Activated naive CD4-positive, alpha-beta T cell treated with anti-CD3 and anti-CD28 coated beads, Interleukin-2, amount 50 U/mL, for 72 hours (primary cell): ENCODE measurements around the gene PEF1. TPM values are rescaled to one million over a fixed set of nuclear protein-coding genes. Genes with fewer than 3 reads are reported as not detected.

Experiments
- ATAC-seq, 2 donors: fragments of 150-1000 bp; cut with Tn5 transposase; 2 replicates each; pipeline ENCODE4 v1.10.0; 2021; ENCODE audit warnings: mild to moderate bottlenecking in 2 of 2, moderate library complexity in 2 of 2
- DNase-seq, 2 donors: peaks; one replicate each; pipeline ENCODE4 v3.0.0; 2021 to 2022; ENCODE audit warnings: low spot score in 2 of 2
- H3K27ac Mint-ChIP-seq, 2 donors: one replicate each; pipeline ENCODE4 v1.8.0; 2022; ENCODE audit warnings: mild to moderate bottlenecking in 2 of 2, mixed read lengths in 2 of 2
- H3K36me3 Mint-ChIP-seq, 2 donors: one replicate each; pipeline ENCODE4 v1.8.0; 2022; ENCODE audit warnings: mixed read lengths in 2 of 2
- H3K9me3 Mint-ChIP-seq, 2 donors: one replicate each; pipeline ENCODE4 v1.8.0; 2022; ENCODE audit warnings: mixed read lengths in 2 of 2
- total RNA-seq, 2 donors: library from RNA; stranded (reverse); gene quantifications; one replicate each; pipeline ENCODE4 v1.2.3, GENCODE V29; 2022

Gene PEF1
- total RNA-seq, 2 donors from 2014 or later, result 55.4 to 55.8 TPM

DNA sequence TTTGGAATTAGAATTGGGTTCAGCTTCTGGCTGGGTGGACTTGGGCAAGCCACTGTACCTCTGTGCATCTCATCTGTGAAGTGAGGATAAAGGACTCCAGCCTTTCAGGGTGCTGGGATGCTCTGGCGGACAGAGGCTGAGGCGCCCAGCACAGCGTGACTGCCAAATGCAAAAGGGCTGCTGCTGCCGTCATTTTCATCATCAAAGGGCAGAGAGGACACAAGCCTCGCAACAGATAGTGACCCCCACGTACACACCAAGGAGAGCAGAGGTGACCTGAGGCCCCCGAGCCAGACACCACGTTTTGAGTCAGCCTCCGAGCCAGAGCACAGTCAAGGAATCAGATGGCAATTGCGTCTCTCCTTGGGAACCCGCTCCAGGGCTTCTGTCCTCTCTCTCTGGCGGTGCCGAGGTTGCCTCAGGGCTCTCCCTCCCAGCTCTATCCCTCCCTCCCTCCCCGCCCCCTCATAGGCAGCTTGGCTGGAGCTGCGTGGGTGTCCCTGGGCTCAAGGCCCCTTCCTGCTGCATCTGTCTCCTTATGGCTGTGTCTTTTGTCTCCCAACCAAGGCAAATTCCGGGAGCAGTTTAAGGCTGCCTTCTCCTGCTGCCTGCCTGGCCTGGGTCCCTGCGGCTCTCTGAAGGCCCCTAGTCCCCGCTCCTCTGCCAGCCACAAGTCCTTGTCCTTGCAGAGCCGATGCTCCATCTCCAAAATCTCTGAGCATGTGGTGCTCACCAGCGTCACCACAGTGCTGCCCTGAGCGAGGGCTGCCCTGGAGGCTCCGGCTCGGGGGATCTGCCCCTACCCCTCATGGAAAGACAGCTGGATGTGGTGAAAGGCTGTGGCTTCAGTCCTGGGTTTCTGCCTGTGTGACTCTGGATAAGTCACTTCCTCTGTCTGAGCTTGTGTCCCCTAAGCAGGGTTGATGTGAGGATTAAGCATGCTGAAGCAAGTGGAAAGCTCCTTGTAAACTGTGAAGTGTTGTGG is 18.2 kb downstream of the PEF1 start:
- ATAC-seq (no peak), DNase-seq (no peak)
- peak overlapping the region; percentile 52 to 72 for H3K27ac Mint-ChIP-seq
- no peaks in the 10 kb centered on the region for H3K9me3 Mint-ChIP-seq
- no peaks in the 10 kb centered on the region for H3K36me3 Mint-ChIP-seq

DNA sequence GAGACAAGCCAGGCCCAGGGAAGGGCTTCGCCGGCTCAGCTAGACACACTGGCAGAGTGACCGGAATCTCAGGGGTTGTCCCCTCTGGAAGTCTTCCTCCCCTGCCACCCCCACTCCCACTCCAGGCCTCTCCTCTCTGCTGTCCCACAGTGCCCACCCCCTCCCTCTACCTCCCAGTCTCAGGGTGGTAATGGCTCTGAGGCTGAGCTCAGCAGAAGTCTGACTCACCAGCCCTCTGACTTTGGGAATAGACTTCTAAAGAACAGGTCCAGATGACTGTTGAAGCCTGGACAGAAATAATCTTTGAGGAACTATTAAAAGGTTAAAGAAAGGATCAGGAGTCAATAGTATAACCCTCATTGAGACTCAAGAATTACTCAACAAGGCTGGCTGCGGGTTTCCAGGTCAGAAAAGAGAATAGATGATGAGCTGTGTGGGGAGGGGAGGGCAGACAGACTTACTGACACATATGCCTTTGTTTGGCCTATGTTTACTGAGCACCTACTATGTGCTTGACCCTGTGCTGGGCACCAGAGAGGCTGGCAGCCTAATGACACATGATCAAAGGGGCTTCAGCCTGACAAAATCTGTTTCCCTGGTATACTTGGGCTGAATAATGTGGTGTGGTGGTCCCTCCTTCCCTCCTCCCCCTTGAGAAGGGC is 19.0 kb downstream of the PEF1 start:
- H3K36me3 Mint-ChIP-seq, result no peaks in the 10 kb centered on the region
- ATAC-seq (peak in 1 of 2 donors; percentile 30), DNase-seq (no peak)
- no peaks in the 10 kb centered on the region for H3K9me3 Mint-ChIP-seq
- peak overlapping the region; percentile 29 to 60 for H3K27ac Mint-ChIP-seq

- Mint-ChIP-seq H3K9me3 (no peaks in the 10 kb centered on the region), H3K27ac (peak overlapping the region in 1 of 2 donors; percentile 29), H3K36me3 (no peaks in the 10 kb centered on the region)
- DNase-seq (no peak), ATAC-seq (peak; percentile 7 to 8)
Measured at GRCh38 chr1:31624731-31625514, 19.8 kb downstream of the PEF1 start.

DNA sequence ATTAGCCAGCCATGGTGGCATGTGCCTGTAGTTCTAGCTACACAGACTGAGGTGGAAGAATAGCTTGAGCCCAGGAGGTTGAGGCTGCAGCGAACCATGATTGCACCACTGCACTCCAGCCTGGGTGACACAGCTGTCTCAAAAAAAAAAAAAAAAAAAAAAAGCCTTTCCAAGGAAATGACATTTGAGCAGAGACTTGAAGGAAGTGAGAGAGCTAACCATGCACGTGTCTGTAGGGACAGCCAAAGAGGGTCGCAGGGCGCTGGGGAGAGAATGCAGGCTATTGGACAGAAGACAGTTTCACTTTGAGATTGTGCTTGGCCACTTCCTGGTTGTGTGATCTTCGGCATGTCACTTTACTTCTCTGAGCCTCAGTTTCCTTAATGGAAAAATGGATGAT is 20.4 kb downstream of the PEF1 start:
- no peak for DNase-seq
- ATAC-seq, result peak in 1 of 2 donors; percentile 54
- Mint-ChIP-seq H3K27ac (peak overlapping the region; percentile 29 to 88), H3K9me3 (no peaks in the 10 kb centered on the region), H3K36me3 (no peaks in the 10 kb centered on the region)

DNA sequence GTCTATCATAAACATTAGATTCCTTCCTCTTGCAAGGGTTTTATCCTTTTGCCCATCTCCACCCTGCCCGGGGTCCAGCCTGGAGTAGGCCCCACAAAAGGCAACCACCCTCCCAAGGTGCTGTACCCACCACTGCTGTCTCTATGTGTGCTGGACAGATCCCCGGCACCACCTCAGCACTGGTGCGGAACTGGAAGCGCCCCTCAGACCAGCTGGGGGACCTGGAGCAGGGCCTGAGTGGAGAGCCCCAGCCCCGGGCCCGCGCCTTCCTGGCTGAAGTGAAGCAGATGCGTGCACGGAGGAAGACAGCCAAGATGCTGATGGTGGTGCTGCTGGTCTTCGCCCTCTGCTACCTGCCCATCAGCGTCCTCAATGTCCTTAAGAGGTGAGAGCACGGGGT is 21.3 kb downstream of the PEF1 start:
- Mint-ChIP-seq H3K9me3 (no peaks in the 10 kb centered on the region), H3K36me3 (no peaks in the 10 kb centered on the region), H3K27ac (peak overlapping the region in 1 of 2 donors; percentile 1)
- DNase-seq (no peak), ATAC-seq (no peak)

DNA sequence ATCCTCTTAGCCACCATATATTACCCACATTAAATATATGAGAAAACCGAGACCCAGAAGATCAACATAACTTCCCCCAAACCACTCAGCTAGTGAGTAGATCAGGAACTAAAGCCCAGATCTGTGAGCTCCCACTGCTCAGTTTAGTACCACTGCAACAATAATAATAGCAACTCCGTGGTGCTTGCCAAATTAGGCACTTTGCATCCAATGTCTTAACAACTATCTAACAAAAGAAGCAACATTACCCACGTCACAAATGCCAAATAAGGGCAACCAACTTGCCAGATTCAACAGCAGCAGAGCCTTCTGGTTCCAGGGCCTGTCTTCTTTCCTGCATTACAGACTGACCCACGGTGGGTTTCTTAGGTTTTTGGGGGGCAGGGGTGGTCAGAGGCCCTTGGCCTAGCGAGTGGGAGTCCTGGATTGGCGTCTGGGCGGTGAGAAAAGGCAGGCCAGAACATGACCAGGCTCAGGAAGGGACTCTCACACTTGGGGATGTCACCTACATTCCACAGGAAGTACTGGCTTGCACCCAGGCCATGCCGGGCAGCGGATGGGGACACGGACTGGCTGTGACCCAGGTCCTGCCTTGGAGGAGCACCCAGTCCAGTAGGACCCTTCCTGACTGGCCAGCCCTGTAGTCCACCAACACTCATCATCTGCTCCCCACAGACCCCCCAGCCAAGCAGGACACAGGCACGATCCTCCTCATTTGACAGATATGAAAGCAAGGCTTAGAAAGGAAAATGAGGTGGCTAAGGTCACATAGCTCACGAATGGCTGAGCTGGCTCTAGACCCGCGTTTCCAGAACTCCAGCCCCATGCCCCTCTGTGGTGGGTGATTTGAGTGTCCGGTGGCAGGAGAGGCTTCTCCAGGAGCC is 22.6 kb downstream of the PEF1 start:
- Mint-ChIP-seq H3K9me3 (no peaks in the 10 kb centered on the region), H3K27ac (peak overlapping the region in 1 of 2 donors; percentile 50), H3K36me3 (no peaks in the 10 kb centered on the region)
- peak in 1 of 2 donors; percentile 50 for DNase-seq
- ATAC-seq, result no peak

DNA sequence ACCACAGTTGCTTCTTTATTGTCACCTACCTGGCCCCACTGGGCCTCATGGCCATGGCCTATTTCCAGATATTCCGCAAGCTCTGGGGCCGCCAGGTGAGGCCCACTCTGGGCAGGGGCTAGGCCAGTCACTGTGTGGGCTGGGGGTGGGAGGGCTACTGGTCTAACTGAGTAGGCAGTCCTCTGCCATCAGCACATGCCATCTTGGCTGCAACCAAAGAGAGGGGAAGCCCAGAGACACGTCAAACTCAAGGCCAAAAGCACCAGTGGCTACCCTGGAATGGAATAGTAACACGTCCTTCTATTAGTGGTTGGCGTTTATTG is 23.2 kb downstream of the PEF1 start:
- DNase-seq, result no peak
- Mint-ChIP-seq H3K36me3 (no peaks in the 10 kb centered on the region), H3K27ac (peak overlapping the region in 1 of 2 donors; percentile 50), H3K9me3 (no peaks in the 10 kb centered on the region)
- no peak for ATAC-seq

- Mint-ChIP-seq H3K36me3 (no peaks in the 10 kb centered on the region), H3K27ac (no peak overlapping the region), H3K9me3 (no peaks in the 10 kb centered on the region)
- ATAC-seq (no peak), DNase-seq (peak in 1 of 2 donors; percentile 42)
Measured at GRCh38 chr1:31620631-31621497, 23.8 kb downstream of the PEF1 start.

DNA sequence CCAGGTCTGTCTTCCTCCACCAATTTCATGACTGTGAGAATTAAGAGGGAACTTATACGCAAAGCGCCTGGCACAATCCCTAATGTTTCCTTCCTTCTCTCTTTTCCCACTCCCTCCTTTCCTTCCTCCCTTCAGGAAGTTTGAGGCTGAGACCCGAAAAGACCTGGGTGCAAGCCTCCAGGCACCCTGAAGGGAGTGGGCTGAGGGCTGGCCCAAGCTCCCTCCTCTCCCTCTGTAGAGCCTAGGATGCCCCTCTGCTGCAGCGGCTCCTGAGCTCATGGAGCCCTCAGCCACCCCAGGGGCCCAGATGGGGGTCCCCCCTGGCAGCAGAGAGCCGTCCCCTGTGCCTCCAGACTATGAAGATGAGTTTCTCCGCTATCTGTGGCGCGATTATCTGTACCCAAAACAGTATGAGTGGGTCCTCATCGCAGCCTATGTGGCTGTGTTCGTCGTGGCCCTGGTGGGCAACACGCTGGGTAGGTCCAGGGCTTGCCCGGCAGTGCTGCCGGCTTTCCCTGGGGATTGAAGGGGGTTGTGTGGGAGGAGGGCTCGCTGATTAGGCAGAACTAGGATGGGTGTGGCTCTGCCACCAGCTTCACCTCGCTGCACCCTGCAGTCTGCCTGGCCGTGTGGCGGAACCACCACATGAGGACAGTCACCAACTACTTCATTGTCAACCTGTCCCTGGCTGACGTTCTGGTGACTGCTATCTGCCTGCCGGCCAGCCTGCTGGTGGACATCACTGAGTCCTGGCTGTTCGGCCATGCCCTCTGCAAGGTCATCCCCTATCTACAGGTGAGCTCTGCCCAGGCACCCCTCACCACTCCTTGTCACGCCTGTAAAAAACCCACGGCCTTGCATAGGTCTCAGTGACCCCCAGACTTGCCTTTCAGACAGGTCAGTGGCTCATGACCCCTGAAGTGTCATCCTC is 25.5 kb downstream of the PEF1 start:
- DNase-seq, result no peak
- no peaks in the 10 kb centered on the region for H3K36me3 Mint-ChIP-seq
- H3K9me3 Mint-ChIP-seq, result no peaks in the 10 kb centered on the region
- H3K27ac Mint-ChIP-seq, result peak overlapping the region in 1 of 2 donors; percentile 21
- ATAC-seq, result no peak

DNA sequence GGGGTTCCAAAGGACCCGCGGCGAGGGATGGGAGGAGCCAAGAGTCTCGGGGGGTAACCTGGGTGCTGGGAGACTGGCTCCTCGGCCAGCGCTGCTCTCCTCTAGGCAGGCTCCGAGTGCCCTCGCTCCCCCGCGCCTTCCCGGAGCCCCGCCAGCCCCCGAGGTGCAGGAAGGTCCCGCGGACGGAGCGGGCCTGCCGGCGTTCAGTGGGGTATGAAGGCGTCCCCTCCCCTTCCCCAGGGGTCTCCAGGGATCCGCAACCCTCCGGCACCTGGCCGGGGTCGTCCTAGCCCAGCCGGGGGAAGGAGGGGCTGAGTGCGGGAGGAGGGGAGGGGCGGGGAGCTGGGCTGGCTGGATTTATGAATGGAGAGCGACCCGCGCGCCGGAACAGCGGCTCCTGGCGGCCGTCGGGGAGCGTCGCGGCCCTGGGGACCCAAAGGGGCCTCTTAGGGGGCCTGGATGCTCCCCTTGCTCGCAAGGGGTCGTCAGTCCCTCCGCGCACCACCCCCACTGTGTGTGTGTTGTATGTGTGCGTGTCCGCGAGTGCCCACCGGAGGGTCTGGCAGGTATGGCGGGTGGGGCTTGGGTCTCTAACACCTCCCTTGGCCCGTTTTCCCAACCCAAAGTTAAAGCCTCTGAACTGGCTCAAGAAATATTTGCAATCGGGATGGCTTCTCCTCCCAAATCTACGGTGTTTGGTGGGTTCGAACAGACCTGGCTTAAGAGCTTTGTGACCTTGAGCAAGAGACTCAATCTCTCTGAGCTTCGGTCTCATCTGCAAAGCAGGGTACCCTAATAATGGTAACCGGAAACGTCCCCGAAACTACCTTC is 26.5 kb downstream of the PEF1 start:
- Mint-ChIP-seq H3K27ac (no peak overlapping the region), H3K9me3 (no peaks in the 10 kb centered on the region), H3K36me3 (no peaks in the 10 kb centered on the region)
- DNase-seq (peak in 1 of 2 donors; percentile 60), ATAC-seq (peak; percentile 63 to 76)

- no peaks in the 10 kb centered on the region for H3K36me3 Mint-ChIP-seq
- DNase-seq (no peak), ATAC-seq (peak in 1 of 2 donors; percentile 3)
- H3K9me3 Mint-ChIP-seq, result no peaks in the 10 kb centered on the region
- no peak within 1 kb of the TSS for H3K27ac Mint-ChIP-seq
Measured at GRCh38 chr1:31617218-31617915, 27.3 kb downstream of the PEF1 start, which contains the start of gene HCRTR1. TSS of gene HCRTR1 (plus strand) at chr1:31617689. CDS start at chr1:31619193, 1,504 bp downstream.

GRCh38 chr1:31615939-31616338 is 28.7 kb downstream of the PEF1 start:
- ATAC-seq, result peak in 1 of 2 donors; percentile 4

DNA sequence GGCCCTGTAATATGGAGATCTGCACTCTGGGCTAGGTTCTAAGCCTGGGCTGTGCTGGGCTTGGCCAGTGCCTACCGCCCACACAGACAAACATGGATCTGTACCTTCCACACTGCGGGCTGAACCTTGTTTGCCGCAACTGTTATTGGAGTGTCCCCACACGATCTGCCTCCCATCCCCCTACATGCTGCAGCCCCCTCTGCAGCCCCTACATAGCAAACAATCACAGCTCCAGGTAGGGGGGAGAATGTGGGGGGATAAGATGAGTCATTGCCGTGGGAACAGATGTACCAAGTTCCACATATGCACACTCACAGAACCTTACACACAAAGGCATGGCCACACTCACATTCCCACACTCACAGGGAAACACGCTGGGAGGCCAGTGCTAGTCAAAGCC is 29.3 kb downstream of the PEF1 start:
- no peak for DNase-seq
- no peaks in the 10 kb centered on the region for H3K36me3 Mint-ChIP-seq
- H3K27ac Mint-ChIP-seq, result no peak overlapping the region
- no peak for ATAC-seq
- no peaks in the 10 kb centered on the region for H3K9me3 Mint-ChIP-seq

More at GRCh38 chr1:31615939-31616338, 28.7 kb downstream of the PEF1 start:
- Mint-ChIP-seq H3K27ac (no peak overlapping the region), H3K9me3 (no peaks in the 10 kb centered on the region), H3K36me3 (no peaks in the 10 kb centered on the region)
- no peak for DNase-seq
